ENCODE data around the gene TLN1. TPM values are rescaled to one million over a fixed set of nuclear protein-coding genes. Genes with fewer than 3 reads are reported as not detected.

Gene TLN1
- total RNA-seq, 3 donors from 2014 or later (not counting 1 experiment from before 2014, with no cell fraction given), result 509 to 552 (median 528) TPM

DNA sequence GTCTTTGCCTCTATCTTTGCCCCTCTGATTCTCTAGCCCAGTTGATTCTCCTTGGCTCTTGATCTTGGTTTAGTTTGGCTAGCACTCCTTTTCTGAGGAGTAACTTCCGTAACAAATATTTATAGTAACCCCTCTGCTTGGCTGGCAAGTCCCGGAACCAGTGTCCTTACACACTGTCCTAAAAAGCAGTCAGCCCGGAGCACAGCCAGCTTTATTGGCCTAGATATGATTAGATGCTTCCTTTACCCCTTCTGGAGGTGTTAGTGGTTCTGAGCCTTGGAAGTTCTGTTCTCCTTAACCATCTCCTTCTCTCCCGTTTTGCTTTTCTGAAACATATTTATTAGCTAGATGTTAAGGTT, 39.1 kb upstream of the TLN1 start:
- intact Hi-C loops (cut with micrococcal nuclease), result no loop called here
- DNase-seq (no peak), ATAC-seq (no peak)
- Histone ChIP-seq H3K9me3 (ENCODE audit: control insufficient read depth, insufficient read depth, low read length) (no peaks in the 10 kb centered on the region), H3K27me3 (ENCODE audit: control insufficient read depth, insufficient read depth, low read length) (no peaks in the 10 kb centered on the region), H3K27ac (ENCODE audit: low read length) (no peak overlapping the region), H3K4me1 (ENCODE audit: control insufficient read depth, insufficient read depth, low read length) (no peaks in the 10 kb centered on the region), H3K4me3 (ENCODE audit: low read length) (no peak overlapping the region), H3K36me3 (ENCODE audit: control insufficient read depth, insufficient read depth, low read length) (no peaks in the 10 kb centered on the region)
- no peaks in the 10 kb centered on the region for H3K36me3 Mint-ChIP-seq
- no peaks in the 10 kb centered on the region for H3K9me3 Mint-ChIP-seq
- TF ChIP-seq, protein P1, sequence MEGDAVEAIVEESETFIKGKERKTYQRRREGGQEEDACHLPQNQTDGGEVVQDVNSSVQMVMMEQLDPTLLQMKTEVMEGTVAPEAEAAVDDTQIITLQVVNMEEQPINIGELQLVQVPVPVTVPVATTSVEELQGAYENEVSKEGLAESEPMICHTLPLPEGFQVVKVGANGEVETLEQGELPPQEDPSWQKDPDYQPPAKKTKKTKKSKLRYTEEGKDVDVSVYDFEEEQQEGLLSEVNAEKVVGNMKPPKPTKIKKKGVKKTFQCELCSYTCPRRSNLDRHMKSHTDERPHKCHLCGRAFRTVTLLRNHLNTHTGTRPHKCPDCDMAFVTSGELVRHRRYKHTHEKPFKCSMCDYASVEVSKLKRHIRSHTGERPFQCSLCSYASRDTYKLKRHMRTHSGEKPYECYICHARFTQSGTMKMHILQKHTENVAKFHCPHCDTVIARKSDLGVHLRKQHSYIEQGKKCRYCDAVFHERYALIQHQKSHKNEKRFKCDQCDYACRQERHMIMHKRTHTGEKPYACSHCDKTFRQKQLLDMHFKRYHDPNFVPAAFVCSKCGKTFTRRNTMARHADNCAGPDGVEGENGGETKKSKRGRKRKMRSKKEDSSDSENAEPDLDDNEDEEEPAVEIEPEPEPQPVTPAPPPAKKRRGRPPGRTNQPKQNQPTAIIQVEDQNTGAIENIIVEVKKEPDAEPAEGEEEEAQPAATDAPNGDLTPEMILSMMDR (IDR thresholded peaks at IDR 0.05), result no peak
- H3K27me3 Mint-ChIP-seq (ENCODE audit: low read depth in 2 of 2), result no peaks in the 10 kb centered on the region
- peaks cover 0 to 4% of the 10 kb centered on the region in 2 donors for H3K4me1 Mint-ChIP-seq
- no peak overlapping the region for H3K4me3 Mint-ChIP-seq
- 46% methylated on average over 3 of the region's 4 CpGs for WGBS (ENCODE audit: insufficient coverage)
- H3K27ac Mint-ChIP-seq, result no peak overlapping the region

DNA sequence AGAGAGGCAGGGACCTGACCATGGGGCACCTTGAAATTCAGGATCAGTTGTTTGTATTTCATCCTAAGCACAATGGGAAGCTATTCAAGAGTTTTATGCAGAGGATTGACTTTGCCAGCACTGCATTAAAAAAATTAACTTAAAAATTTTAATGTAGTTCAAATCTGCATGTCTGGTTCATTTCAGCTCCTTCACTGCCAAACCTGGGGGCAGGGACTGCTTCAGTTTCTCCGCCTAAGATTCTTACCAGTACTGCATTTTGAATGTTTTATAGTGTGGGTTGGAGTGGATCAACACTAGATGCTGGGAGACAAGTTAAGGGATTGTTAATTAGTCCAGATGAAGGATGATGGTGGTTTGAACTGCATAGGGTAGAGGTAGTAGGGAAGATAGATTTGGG, 37.8 kb upstream of the TLN1 start:
- Mint-ChIP-seq H3K4me3 (no peak overlapping the region), H3K9me3 (no peaks in the 10 kb centered on the region), H3K27ac (no peak overlapping the region), H3K4me1 (no peaks in the 10 kb centered on the region), H3K36me3 (no peaks in the 10 kb centered on the region), H3K27me3 (ENCODE audit: low read depth in 2 of 2) (no peaks in the 10 kb centered on the region)
- intact Hi-C loops (cut with micrococcal nuclease), result no loop called here
- Histone ChIP-seq H3K27me3 (ENCODE audit: control insufficient read depth, insufficient read depth, low read length) (no peaks in the 10 kb centered on the region), H3K4me3 (ENCODE audit: low read length) (no peak overlapping the region), H3K4me1 (ENCODE audit: control insufficient read depth, insufficient read depth, low read length) (no peaks in the 10 kb centered on the region), H3K9me3 (ENCODE audit: control insufficient read depth, insufficient read depth, low read length) (no peaks in the 10 kb centered on the region), H3K36me3 (ENCODE audit: control insufficient read depth, insufficient read depth, low read length) (no peaks in the 10 kb centered on the region), H3K27ac (ENCODE audit: low read length) (no peak overlapping the region)
- TF ChIP-seq, protein P1 (IDR thresholded peaks at IDR 0.05), result no peak
- no peak for DNase-seq
- WGBS (ENCODE audit: insufficient coverage), result 100% methylated on average over 1 of the region's 1 CpG
- no peak for ATAC-seq

DNA sequence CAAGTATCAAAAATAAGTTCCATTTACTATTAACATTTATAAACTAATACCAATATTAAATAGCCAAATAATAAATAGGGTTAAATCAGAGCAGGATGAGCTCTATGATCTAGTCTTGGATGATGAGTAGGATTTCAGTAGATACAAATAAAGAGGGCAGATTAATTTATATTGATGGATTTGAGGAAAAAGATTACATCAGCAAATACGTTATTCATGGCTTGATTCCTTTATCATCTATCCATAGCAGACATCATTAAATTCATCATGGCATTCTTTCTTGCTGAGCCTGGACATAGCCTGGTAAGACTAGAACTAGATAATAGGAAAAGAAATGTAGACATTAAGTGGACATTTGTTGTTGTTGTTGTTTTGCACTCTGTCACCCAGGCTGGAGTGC, 35.5 kb upstream of the TLN1 start:
- Histone ChIP-seq H3K36me3 (ENCODE audit: control insufficient read depth, insufficient read depth, low read length) (no peaks in the 10 kb centered on the region), H3K27ac (ENCODE audit: low read length) (no peak overlapping the region), H3K4me1 (ENCODE audit: control insufficient read depth, insufficient read depth, low read length) (no peaks in the 10 kb centered on the region), H3K4me3 (ENCODE audit: low read length) (no peak overlapping the region), H3K27me3 (ENCODE audit: control insufficient read depth, insufficient read depth, low read length) (no peaks in the 10 kb centered on the region), H3K9me3 (ENCODE audit: control insufficient read depth, insufficient read depth, low read length) (no peaks in the 10 kb centered on the region)
- H3K4me3 Mint-ChIP-seq, result no peak overlapping the region
- no peaks in the 10 kb centered on the region for H3K9me3 Mint-ChIP-seq
- no peak overlapping the region for H3K27ac Mint-ChIP-seq
- H3K36me3 Mint-ChIP-seq, result no peaks in the 10 kb centered on the region
- H3K27me3 Mint-ChIP-seq (ENCODE audit: low read depth in 2 of 2), result no peaks in the 10 kb centered on the region
- H3K4me1 Mint-ChIP-seq, result no peaks in the 10 kb centered on the region
- WGBS (ENCODE audit: insufficient coverage), result no CpG with 5 or more reads among the region's 1 CpG
- TF ChIP-seq, protein P1 (IDR thresholded peaks at IDR 0.05), result no peak
- DNase-seq (no peak), ATAC-seq (no peak)
- intact Hi-C loops (cut with micrococcal nuclease), result no loop called here

DNA sequence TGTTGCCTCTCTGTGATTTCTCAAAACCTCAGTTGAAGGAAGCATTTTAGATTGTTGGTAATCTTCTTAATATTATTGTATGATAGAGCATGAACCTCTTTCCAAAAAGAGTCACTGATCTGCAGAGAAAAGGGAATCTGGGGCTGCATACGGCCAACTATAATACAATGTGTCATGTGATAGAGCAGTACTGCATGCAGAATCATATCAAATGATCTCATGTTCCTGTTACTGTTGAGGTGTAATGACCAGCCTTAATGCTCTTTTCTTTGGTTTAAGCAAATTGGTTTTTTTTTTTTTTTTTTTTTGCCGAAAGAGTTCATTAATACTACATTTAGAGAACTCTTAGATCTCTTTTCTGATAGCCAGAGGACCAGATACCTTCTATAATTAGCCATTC, 35.0 kb upstream of the TLN1 start:
- Mint-ChIP-seq H3K4me1 (no peaks in the 10 kb centered on the region), H3K4me3 (no peak overlapping the region), H3K27ac (no peak overlapping the region), H3K36me3 (no peaks in the 10 kb centered on the region), H3K27me3 (ENCODE audit: low read depth in 2 of 2) (no peaks in the 10 kb centered on the region), H3K9me3 (no peaks in the 10 kb centered on the region)
- DNase-seq, result no peak
- TF ChIP-seq, protein P1 (IDR thresholded peaks at IDR 0.05), result no peak
- WGBS (ENCODE audit: insufficient coverage), result 85% methylated on average over 1 of the region's 2 CpGs
- H3K36me3 ChIP-seq (ENCODE audit: control insufficient read depth, insufficient read depth, low read length), result no peaks in the 10 kb centered on the region
- H3K4me3 ChIP-seq (ENCODE audit: low read length), result no peak overlapping the region
- ATAC-seq, result no peak
- no peaks in the 10 kb centered on the region for H3K4me1 ChIP-seq (ENCODE audit: control insufficient read depth, insufficient read depth, low read length)
- H3K27me3 ChIP-seq (ENCODE audit: control insufficient read depth, insufficient read depth, low read length), result no peaks in the 10 kb centered on the region
- H3K9me3 ChIP-seq (ENCODE audit: control insufficient read depth, insufficient read depth, low read length), result no peaks in the 10 kb centered on the region
- intact Hi-C loops (cut with micrococcal nuclease), result no loop called here
- H3K27ac ChIP-seq (ENCODE audit: low read length), result no peak overlapping the region

Measured in natural killer cell (primary cell).